22Rv1 (cell line): Measurements from ENCODE around the gene SPRN.

Experiments used
- CTCF ChIP-seq: fragments of 450-650 bp; IDR thresholded peaks from 2 replicates; pipeline ENCODE4 v1.5.1; 2017; ENCODE audit warnings: mild to moderate bottlenecking
- ZFX ChIP-seq: fragments of 450-650 bp; IDR thresholded peaks from 2 replicates; pipeline ENCODE4 v1.6.1; 2017; ENCODE audit warnings: antibody characterized with exemption, borderline replicate concordance

GRCh38 chr10:133467286-133467911 lies 43.0 kb upstream of the SPRN start:
- TF ChIP-seq CTCF: no peak
- no peak for TF ChIP-seq ZFX
